ENCODE data around the gene RNF40.

- TF ChIP-seq, protein P1, sequence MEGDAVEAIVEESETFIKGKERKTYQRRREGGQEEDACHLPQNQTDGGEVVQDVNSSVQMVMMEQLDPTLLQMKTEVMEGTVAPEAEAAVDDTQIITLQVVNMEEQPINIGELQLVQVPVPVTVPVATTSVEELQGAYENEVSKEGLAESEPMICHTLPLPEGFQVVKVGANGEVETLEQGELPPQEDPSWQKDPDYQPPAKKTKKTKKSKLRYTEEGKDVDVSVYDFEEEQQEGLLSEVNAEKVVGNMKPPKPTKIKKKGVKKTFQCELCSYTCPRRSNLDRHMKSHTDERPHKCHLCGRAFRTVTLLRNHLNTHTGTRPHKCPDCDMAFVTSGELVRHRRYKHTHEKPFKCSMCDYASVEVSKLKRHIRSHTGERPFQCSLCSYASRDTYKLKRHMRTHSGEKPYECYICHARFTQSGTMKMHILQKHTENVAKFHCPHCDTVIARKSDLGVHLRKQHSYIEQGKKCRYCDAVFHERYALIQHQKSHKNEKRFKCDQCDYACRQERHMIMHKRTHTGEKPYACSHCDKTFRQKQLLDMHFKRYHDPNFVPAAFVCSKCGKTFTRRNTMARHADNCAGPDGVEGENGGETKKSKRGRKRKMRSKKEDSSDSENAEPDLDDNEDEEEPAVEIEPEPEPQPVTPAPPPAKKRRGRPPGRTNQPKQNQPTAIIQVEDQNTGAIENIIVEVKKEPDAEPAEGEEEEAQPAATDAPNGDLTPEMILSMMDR (conservative IDR thresholded peaks at IDR 0.05 in 1 of 2, IDR thresholded peaks at IDR 0.05 in 1 of 2; ENCODE audit: low read depth in 1 of 2, low read length in 2 of 2) = no peak
- TF ChIP-seq EZH2 (IDR thresholded peaks at IDR 0.05; ENCODE audit: low read length, missing control alignments) = no peak
These were observed 11.2 kb upstream of the RNF40 start for GRCh38 chr16:30750876-30751465.
